H9 (cell line): ENCODE measurements around the gene TNNT2. TPM values are rescaled to one million over a fixed set of nuclear protein-coding genes. Genes with fewer than 3 reads are reported as not detected.

ENCODE experiments used
- DNase-seq: peaks from one replicate; pipeline ENCODE4 v3.0.0-alpha.2; 2017
- H2AFZ ChIP-seq: one replicate; pipeline ENCODE4 v1.6.1; 2013; ENCODE audit warnings: mild to moderate bottlenecking, low read length, control low read depth, moderate library complexity
- H2AK5ac ChIP-seq: 2 replicates; pipeline ENCODE4 v1.6.1; 2013; ENCODE audit warnings: low read length, control low read depth, mixed read lengths; ENCODE audit not compliant: insufficient read length
- H2BK120ac ChIP-seq: one replicate; pipeline ENCODE4 v1.6.1; 2013; ENCODE audit warnings: low read depth, mild to moderate bottlenecking, low read length, control low read depth, inconsistent platforms; ENCODE audit not compliant: poor library complexity, severe bottlenecking
- H2BK12ac ChIP-seq: 2 replicates; pipeline ENCODE4 v1.6.1; 2013; ENCODE audit warnings: low read length, control low read depth, mixed read lengths, low read depth; ENCODE audit not compliant: insufficient read length
- H2BK15ac ChIP-seq: 2 replicates; pipeline ENCODE4 v1.6.1; 2013; ENCODE audit warnings: low read depth, low read length, control low read depth
- H2BK20ac ChIP-seq: one replicate; pipeline ENCODE4 v1.6.1; 2013; ENCODE audit warnings: low read depth, mild to moderate bottlenecking, low read length, control low read depth, inconsistent platforms; ENCODE audit not compliant: poor library complexity, severe bottlenecking
- H2BK5ac ChIP-seq: 2 replicates; pipeline ENCODE4 v1.6.1; 2013; ENCODE audit warnings: low read length, control low read depth, mixed read lengths; ENCODE audit not compliant: insufficient read length
- H3K14ac ChIP-seq: 2 replicates; pipeline ENCODE4 v1.6.1; 2013; ENCODE audit warnings: low read length, control low read depth; ENCODE audit not compliant: insufficient read depth
- H3K18ac ChIP-seq: 2 replicates; pipeline ENCODE4 v1.6.1; 2013; ENCODE audit warnings: low read depth, mild to moderate bottlenecking, mixed read lengths, low read length, control low read depth; ENCODE audit not compliant: insufficient read length
- H3K23ac ChIP-seq: 2 replicates; pipeline ENCODE4 v1.6.1; 2013; ENCODE audit warnings: low read length, control low read depth, mixed read lengths, low read depth; ENCODE audit not compliant: insufficient read length
- H3K23me2 ChIP-seq: 2 replicates; pipeline ENCODE4 v1.6.1; 2013; ENCODE audit warnings: low read depth, mild to moderate bottlenecking, mixed read lengths, low read length, control low read depth; ENCODE audit not compliant: insufficient read length, poor library complexity, severe bottlenecking
- H3K27ac ChIP-seq: 2 replicates; pipeline ENCODE4 v1.5.1; 2013; ENCODE audit warnings: low read length, control low read depth, mixed read lengths, low read depth; ENCODE audit not compliant: insufficient read length
- H3K27me3 ChIP-seq: 2 replicates; pipeline ENCODE4 v1.6.1; 2013; ENCODE audit warnings: low read length, control low read depth, inconsistent platforms; ENCODE audit not compliant: insufficient read depth
- H3K4ac ChIP-seq: 2 replicates; pipeline ENCODE4 v1.6.1; 2013; ENCODE audit warnings: low read depth, mild to moderate bottlenecking, control low read depth, inconsistent platforms, low read length, moderate library complexity
- H3K4me1 ChIP-seq: 2 replicates; pipeline ENCODE4 v1.6.1; 2013; ENCODE audit warnings: low read length, control low read depth, inconsistent platforms; ENCODE audit not compliant: insufficient read depth
- H3K4me2 ChIP-seq: 2 replicates; pipeline ENCODE4 v1.6.1; 2013; ENCODE audit warnings: low read length, control low read depth, mixed read lengths; ENCODE audit not compliant: insufficient read length, insufficient read depth
- H3K56ac ChIP-seq: 2 replicates; pipeline ENCODE4 v1.6.1; 2013; ENCODE audit warnings: low read depth, mild to moderate bottlenecking, mixed read lengths, low read length, control low read depth; ENCODE audit not compliant: insufficient read length
- H3K79me1 ChIP-seq: 2 replicates; pipeline ENCODE4 v1.6.1; 2013; ENCODE audit warnings: low read depth, mild to moderate bottlenecking, moderate library complexity, low read length, control low read depth, inconsistent platforms; ENCODE audit not compliant: insufficient read depth, poor library complexity, severe bottlenecking
- H3K79me2 ChIP-seq: 2 replicates; pipeline ENCODE4 v1.6.1; 2013; ENCODE audit warnings: low read length, control low read depth, inconsistent platforms; ENCODE audit not compliant: insufficient read depth
- H3K9ac ChIP-seq: 2 replicates; pipeline ENCODE4 v1.6.1; 2013; ENCODE audit warnings: low read length, control low read depth, mixed read lengths; ENCODE audit not compliant: insufficient read length; ENCODE audit errors: extremely low read depth
- H3K9me3 ChIP-seq: one replicate; pipeline ENCODE4 v1.6.1; 2013; ENCODE audit warnings: low read depth, low read length, inconsistent platforms; ENCODE audit not compliant: control insufficient read depth
- H3T11ph ChIP-seq: one replicate; pipeline ENCODE4 v1.6.1; 2013; ENCODE audit warnings: mild to moderate bottlenecking, low read length, control low read depth, inconsistent platforms
- H4K20me1 ChIP-seq: one replicate; pipeline ENCODE4 v1.6.1; 2013; ENCODE audit not compliant: control insufficient read depth, insufficient read length, insufficient read depth
- H4K5ac ChIP-seq: 2 replicates; pipeline ENCODE4 v1.6.1; 2013; ENCODE audit warnings: low read depth, mild to moderate bottlenecking, mixed read lengths, low read length, control low read depth; ENCODE audit not compliant: insufficient read length
- H4K8ac ChIP-seq: replicated peaks from 2 replicates; pipeline ENCODE4 v1.6.1; 2013; ENCODE audit warnings: low read length, control low read depth, mixed read lengths, low read depth; ENCODE audit not compliant: insufficient read length
- H4K91ac ChIP-seq: 2 replicates; pipeline ENCODE4 v1.6.1; 2013; ENCODE audit warnings: low read depth, mild to moderate bottlenecking, moderate library complexity, mixed read lengths, low read length, control low read depth; ENCODE audit not compliant: insufficient read length
- H3K27ac Mint-ChIP-seq, 3 experiments: 2 replicates in 2 of 3; 3 replicates in 1 of 3; pipeline ENCODE4 v1.8.0; 2020 to 2021; ENCODE audit warnings: mixed read lengths in 3 of 3, mild to moderate bottlenecking in 1 of 3, moderate library complexity in 1 of 3
- H3K27me3 Mint-ChIP-seq: 2 replicates; pipeline ENCODE4 v1.8.0; 2021; ENCODE audit warnings: low read depth, mild to moderate bottlenecking, moderate library complexity, mixed read lengths
- H3K36me3 Mint-ChIP-seq, 3 experiments: 2 replicates in 2 of 3; 3 replicates in 1 of 3; pipeline ENCODE4 v1.8.0; 2020 to 2021; ENCODE audit warnings: low read depth in 3 of 3, mixed read lengths in 3 of 3; ENCODE audit not compliant: insufficient read depth in 1 of 3
- H3K4me1 Mint-ChIP-seq, 2 experiments: 2 replicates each; pipeline ENCODE4 v1.8.0; 2020; ENCODE audit warnings: mixed read lengths in 2 of 2
- H3K4me3 Mint-ChIP-seq, 2 experiments: 2 replicates in 1 of 2; 3 replicates in 1 of 2; pipeline ENCODE4 v1.8.0; 2020 to 2021; ENCODE audit warnings: mild to moderate bottlenecking in 2 of 2, mixed read lengths in 2 of 2, moderate library complexity in 1 of 2
- H3K9me3 Mint-ChIP-seq, 2 experiments: 2 replicates in 1 of 2; 3 replicates in 1 of 2; pipeline ENCODE4 v1.8.0; 2020; ENCODE audit warnings: mild to moderate bottlenecking in 2 of 2, mixed read lengths in 2 of 2, moderate library complexity in 1 of 2
- WGBS: extraction: QIAGEN DNeasy Blood & Tissue Kit; methylation state at CpG from one replicate; pipeline ENCODE4 v1.1.7; 2013; ENCODE audit warnings: missing lambda C conversion rate, low lambda C conversion rate, mixed read lengths; ENCODE audit not compliant: insufficient read length; ENCODE audit errors: extremely low coverage; 5-methylcytosine and 5-hydroxymethylcytosine counted together
- total RNA-seq: library from RNA; stranded (reverse); gene quantifications from 2 replicates; pipeline ENCODE4 v1.2.1, GENCODE V29; 2021
- TF ChIP-seq, protein P1 (sequence below): fragments of 200-600 bp; sonication (generic); conservative IDR thresholded peaks from 3 replicates; pipeline ENCODE4 v1.8.0; 2021; ENCODE audit warnings: antibody characterized with exemption, mild to moderate bottlenecking

Gene TNNT2
- total RNA-seq, 1 experiment from 2014 or later = 8.6 TPM

DNA sequence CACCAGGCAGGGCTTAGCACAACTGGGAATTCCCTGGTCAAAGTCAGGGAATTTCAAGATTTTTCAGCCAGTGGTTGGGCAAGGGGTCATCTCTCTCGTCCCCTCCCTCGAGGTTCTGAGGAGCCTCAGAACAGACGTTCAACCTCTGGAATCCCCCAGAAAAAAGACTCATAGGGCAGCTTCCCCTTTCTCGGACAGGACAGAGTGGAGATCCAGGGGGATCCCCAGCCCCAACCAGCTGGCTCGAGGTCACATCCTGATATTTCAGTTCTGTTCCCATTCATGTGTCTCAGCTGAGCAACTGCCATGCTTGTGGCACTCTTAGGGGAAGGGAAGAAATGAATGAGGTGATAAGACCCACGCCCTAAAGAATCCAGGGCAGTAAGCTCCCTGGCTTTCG is 26.6 kb upstream of the TNNT2 start:
- no peak overlapping the region for H4K91ac ChIP-seq
- no peak overlapping the region for H3K4ac ChIP-seq
- Mint-ChIP-seq H3K36me3 (peaks cover 0 to 3% (median 0%) of the 10 kb centered on the region in 3 experiments; a peak in 3 of 7 replicates), H3K4me1 (peaks cover 17 to 19% of the 10 kb centered on the region in 2 experiments), H3K9me3 (no peaks in the 10 kb centered on the region), H3K27ac (no peak overlapping the region), H3K4me3 (no peak overlapping the region), H3K27me3 (peaks cover 23% of the 10 kb centered on the region)
- H3K9ac ChIP-seq = no peak overlapping the region
- H2AK5ac ChIP-seq = no peak overlapping the region
- WGBS = no CpG with 5 or more reads among the region's 7 CpGs
- H2BK12ac ChIP-seq = no peak overlapping the region
- no peak overlapping the region for H3K23ac ChIP-seq
- H3K4me2 ChIP-seq = no peak overlapping the region
- H2BK15ac ChIP-seq = no peak overlapping the region
- H3K79me2 ChIP-seq = no peaks in the 10 kb centered on the region
- H3K27ac ChIP-seq = no peak overlapping the region
- no peak for DNase-seq
- H3K79me1 ChIP-seq = no peaks in the 10 kb centered on the region
- H2BK5ac ChIP-seq = no peak overlapping the region
- H3T11ph ChIP-seq = no peak overlapping the region
- no peak overlapping the region for H3K18ac ChIP-seq
- peaks cover 9% of the 10 kb centered on the region for H3K23me2 ChIP-seq
- no peak overlapping the region for H4K8ac ChIP-seq
- H2BK20ac ChIP-seq = no peak overlapping the region
- TF ChIP-seq, protein P1, sequence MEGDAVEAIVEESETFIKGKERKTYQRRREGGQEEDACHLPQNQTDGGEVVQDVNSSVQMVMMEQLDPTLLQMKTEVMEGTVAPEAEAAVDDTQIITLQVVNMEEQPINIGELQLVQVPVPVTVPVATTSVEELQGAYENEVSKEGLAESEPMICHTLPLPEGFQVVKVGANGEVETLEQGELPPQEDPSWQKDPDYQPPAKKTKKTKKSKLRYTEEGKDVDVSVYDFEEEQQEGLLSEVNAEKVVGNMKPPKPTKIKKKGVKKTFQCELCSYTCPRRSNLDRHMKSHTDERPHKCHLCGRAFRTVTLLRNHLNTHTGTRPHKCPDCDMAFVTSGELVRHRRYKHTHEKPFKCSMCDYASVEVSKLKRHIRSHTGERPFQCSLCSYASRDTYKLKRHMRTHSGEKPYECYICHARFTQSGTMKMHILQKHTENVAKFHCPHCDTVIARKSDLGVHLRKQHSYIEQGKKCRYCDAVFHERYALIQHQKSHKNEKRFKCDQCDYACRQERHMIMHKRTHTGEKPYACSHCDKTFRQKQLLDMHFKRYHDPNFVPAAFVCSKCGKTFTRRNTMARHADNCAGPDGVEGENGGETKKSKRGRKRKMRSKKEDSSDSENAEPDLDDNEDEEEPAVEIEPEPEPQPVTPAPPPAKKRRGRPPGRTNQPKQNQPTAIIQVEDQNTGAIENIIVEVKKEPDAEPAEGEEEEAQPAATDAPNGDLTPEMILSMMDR = no peak
- no peak overlapping the region for H2AFZ ChIP-seq
- no peaks in the 10 kb centered on the region for H3K4me1 ChIP-seq
- no peaks in the 10 kb centered on the region for H4K20me1 ChIP-seq
- H3K9me3 ChIP-seq = no peaks in the 10 kb centered on the region
- H4K5ac ChIP-seq = no peak overlapping the region
- no peak overlapping the region for H3K14ac ChIP-seq
- H3K56ac ChIP-seq = no peak overlapping the region
- H3K27me3 ChIP-seq = peaks cover 5% of the 10 kb centered on the region; the same call in 1 of the 2 replicates
- H2BK120ac ChIP-seq = no peak overlapping the region
